Measurements from ENCODE around the gene ARHGAP26.
"Not testable (repeated sequence)": the region's sequence is repeated elsewhere in the genome, so short reads cannot be mapped to it uniquely, and the experiment has no call there.

The ARHGAP26 gene

GRCh38 chr5:143077453-143078103, 307.4 kb downstream of the ARHGAP26 start:
- no peak for FAIRE-seq
- no peak for DNase-seq (ENCODE audit: low spot score)

GRCh38 chr5:143078313-143078712, 308.1 kb downstream of the ARHGAP26 start:
- no peak for FAIRE-seq
- DNase-seq (ENCODE audit: low spot score), result no peak

GRCh38 chr5:143078971-143079370, 308.8 kb downstream of the ARHGAP26 start:
- FAIRE-seq, result no peak
- no peak for DNase-seq (ENCODE audit: low spot score)

GRCh38 chr5:143080407-143080806, 310.2 kb downstream of the ARHGAP26 start:
- no peak for FAIRE-seq
- DNase-seq (ENCODE audit: low spot score), result no peak

- DNase-seq (ENCODE audit: low spot score), result no peak
- FAIRE-seq, result no peak
Observed at GRCh38 chr5:143080982-143081381, 310.8 kb downstream of the ARHGAP26 start.

GRCh38 chr5:143083006-143083405, 312.8 kb downstream of the ARHGAP26 start:
- DNase-seq (ENCODE audit: low spot score) (no peak), FAIRE-seq (no peak)

- FAIRE-seq, result no peak
- no peak for DNase-seq (ENCODE audit: low spot score)
Observed at GRCh38 chr5:143084407-143084806, 314.2 kb downstream of the ARHGAP26 start.

- no peak for FAIRE-seq
- DNase-seq (ENCODE audit: low spot score), result no peak
Observed at GRCh38 chr5:143085319-143085917, 315.2 kb downstream of the ARHGAP26 start.

GRCh38 chr5:143086546-143086907, 316.4 kb downstream of the ARHGAP26 start:
- DNase-seq (ENCODE audit: low spot score), result no peak
- FAIRE-seq, result no peak

GRCh38 chr5:143086908-143087637, 316.9 kb downstream of the ARHGAP26 start:
- no peak for FAIRE-seq
- no peak for DNase-seq (ENCODE audit: low spot score)

GRCh38 chr5:143088702-143089101, 318.5 kb downstream of the ARHGAP26 start:
- not testable (repeated sequence) for FAIRE-seq; DNase-seq (ENCODE audit: low spot score)

- DNase-seq (ENCODE audit: low spot score); FAIRE-seq: not testable (repeated sequence)
Observed at GRCh38 chr5:143090044-143090443, 319.9 kb downstream of the ARHGAP26 start.

GRCh38 chr5:143092711-143093451, 322.7 kb downstream of the ARHGAP26 start:
- not testable (repeated sequence) for FAIRE-seq; DNase-seq (ENCODE audit: low spot score)

- FAIRE-seq (no peak), DNase-seq (ENCODE audit: low spot score) (no peak)
Observed at GRCh38 chr5:143093452-143094086, 323.4 kb downstream of the ARHGAP26 start.

GRCh38 chr5:143094087-143094521, 323.9 kb downstream of the ARHGAP26 start:
- DNase-seq (ENCODE audit: low spot score), result peak; percentile 14
- FAIRE-seq, result no peak

GRCh38 chr5:143094608-143095007, 324.4 kb downstream of the ARHGAP26 start:
- not testable (repeated sequence) for FAIRE-seq

GRCh38 chr5:143101121-143101520, 330.9 kb downstream of the ARHGAP26 start:
- no peak for DNase-seq (ENCODE audit: low spot score)
- FAIRE-seq, result no peak

More at GRCh38 chr5:143094608-143095007, 324.4 kb downstream of the ARHGAP26 start:
- DNase-seq (ENCODE audit: low spot score), result not testable (repeated sequence)

- no peak for FAIRE-seq
Observed at GRCh38 chr5:143101725-143102386, 331.7 kb downstream of the ARHGAP26 start.

GRCh38 chr5:143102411-143102810, 332.2 kb downstream of the ARHGAP26 start:
- DNase-seq (ENCODE audit: low spot score), result no peak
- no peak for FAIRE-seq

More at GRCh38 chr5:143101725-143102386, 331.7 kb downstream of the ARHGAP26 start:
- DNase-seq (ENCODE audit: low spot score), result no peak

GRCh38 chr5:143105216-143105905, 335.2 kb downstream of the ARHGAP26 start:
- FAIRE-seq (no peak), DNase-seq (ENCODE audit: low spot score) (no peak)

Measured in RCC 7860 (cell line).